Ramos (cell line): ENCODE results near the gene FMR1NB.

ENCODE experiments used
- in situ Hi-C: fragments of 300-500 bp; cut with MboI; formaldehyde crosslinking; loops from one replicate; pipeline ENCODE4 v1.14.3; 2022; ENCODE audit warnings: low sequenced_read_pairs; ENCODE audit not compliant: unreplicated experiment

FMR1NB gene

DNA sequence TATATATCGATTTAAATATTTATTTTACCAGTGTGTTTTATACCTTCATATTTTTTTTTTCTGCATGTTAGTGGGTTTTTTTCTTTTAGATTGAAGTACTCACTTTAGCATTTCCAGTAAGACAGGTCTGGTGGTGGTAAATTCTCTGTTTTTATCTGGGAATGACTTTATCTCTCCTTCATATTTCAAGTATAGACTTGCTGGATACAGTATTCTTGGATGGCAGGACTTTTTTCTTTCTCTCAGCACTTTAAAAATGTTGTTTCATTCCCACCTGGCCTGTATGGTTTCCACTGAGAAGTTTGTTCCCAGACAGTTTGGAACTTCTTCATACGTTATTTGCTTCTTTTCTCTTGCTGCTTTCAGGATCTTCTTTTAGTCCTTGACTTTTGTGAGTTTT lies 86.1 kb downstream of the FMR1NB start:
- in situ Hi-C loops = no loop called here

DNA sequence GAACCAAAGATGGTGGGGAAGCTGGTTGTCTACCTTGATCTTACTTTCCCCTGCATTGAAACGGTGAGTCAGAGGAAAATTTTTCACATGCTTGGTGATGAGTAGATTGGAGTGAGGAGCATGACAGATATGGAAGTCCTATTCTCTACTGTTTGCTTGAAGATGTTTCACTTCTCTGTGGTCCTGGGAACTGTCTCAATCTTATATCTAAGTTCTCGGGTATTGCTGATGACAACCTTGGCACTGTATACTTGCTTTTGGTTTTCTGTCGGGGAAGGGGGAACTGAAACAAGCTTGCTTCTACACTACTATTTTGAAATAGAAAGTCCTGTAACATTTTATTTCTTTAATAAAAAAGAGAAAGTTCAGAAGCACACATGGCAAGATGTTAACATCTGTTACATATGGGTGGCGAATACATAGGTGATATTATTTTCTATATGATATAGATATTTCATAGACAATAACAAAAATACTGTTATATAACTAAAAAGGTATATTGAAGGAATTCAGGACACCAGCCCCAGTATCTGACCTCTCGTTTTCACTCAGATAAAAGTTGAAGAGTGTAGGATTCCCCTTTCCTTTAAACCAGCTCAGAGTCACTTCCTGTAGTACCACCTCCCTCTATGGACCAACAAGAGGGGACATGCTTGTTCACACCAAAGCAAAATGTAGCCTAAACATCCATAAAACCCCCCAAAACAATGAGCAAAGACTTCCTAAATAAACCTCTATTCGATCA lies 88.8 kb downstream of the FMR1NB start:
- in situ Hi-C loops = no loop called here

DNA sequence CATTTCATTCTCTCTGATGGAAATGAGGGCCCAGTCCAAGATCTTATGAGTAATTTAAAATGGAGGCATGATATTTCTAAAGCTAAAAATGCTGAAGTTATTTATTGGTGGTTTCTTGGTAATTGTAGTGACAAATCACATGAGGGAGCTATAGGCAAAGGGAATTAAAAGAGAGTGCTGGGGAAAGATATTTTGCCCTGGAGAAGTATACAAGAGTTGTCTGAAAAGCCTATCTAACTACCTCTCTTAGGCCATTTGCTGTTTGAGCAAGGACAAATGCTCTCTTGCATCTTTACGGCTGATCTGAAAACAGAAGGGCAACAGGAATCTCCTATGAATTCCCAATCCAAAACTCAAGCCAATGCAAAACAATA lies 89.4 kb downstream of the FMR1NB start:
- in situ Hi-C loops = no loop called here
